PC-9 (cell line): Measurements from ENCODE around the gene LRRC3C. TPM values are rescaled to one million over a fixed set of nuclear protein-coding genes. Genes with fewer than 3 reads are reported as not detected.

ENCODE experiments used
- BruUV-seq: library from RNA; stranded (reverse); fragments of 400-500 nt; replicated peaks from 2 replicates; lab custom pipeline; 2021; lab: Mats Ljungman, UMichigan
- CTCF ChIA-PET: fragments of 300-600 bp; sonication (Branson Sonifier 250); formaldehyde crosslinking; loops from one replicate; lab custom pipeline; 2022; ENCODE audit warnings: antibody characterized with exemption; lab: Charles Lee
- POLR2A ChIA-PET: fragments of 300-600 bp; sonication (Branson Sonifier 250); formaldehyde crosslinking; loops from one replicate; lab custom pipeline; 2022; ENCODE audit warnings: antibody characterized with exemption; ENCODE audit not compliant: unreplicated experiment; lab: Charles Lee
- DNase-seq, 2 experiments: peaks; one replicate each; pipeline versions ENCODE4 v3.0.0 to v3.0.0-alpha.2; 2015 to 2022; ENCODE audit warnings: mixed read lengths in 1 of 2
- H2AFZ ChIP-seq: fragments of 200-600 bp; sonication (generic); 2 replicates; pipeline ENCODE4 v1.8.1; 2017; ENCODE audit warnings: antibody characterized with exemption
- H3F3A ChIP-seq: fragments of 200-600 bp; sonication (generic); 2 replicates; pipeline ENCODE4 v1.8.1; 2017; ENCODE audit warnings: antibody characterized with exemption, mild to moderate bottlenecking, low read depth; ENCODE audit not compliant: insufficient read depth
- H3K27ac ChIP-seq: fragments of 200-600 bp; sonication (generic); 2 replicates; pipeline ENCODE4 v1.6.1; 2016; ENCODE audit warnings: mixed run types
- H3K27me3 ChIP-seq: fragments of 200-600 bp; sonication (generic); 2 replicates; pipeline ENCODE4 v1.6.1; 2016; ENCODE audit warnings: low read depth, mixed run types; ENCODE audit not compliant: insufficient read depth
- H3K36me3 ChIP-seq: fragments of 200-600 bp; sonication (generic); 2 replicates; pipeline ENCODE4 v1.6.1; 2016; ENCODE audit warnings: low read depth, mixed run types
- H3K4me1 ChIP-seq: fragments of 200-600 bp; sonication (generic); replicated peaks from 2 replicates; pipeline ENCODE4 v1.6.1; 2016; ENCODE audit warnings: mixed run types; ENCODE audit not compliant: insufficient read depth
- H3K4me2 ChIP-seq: fragments of 200-600 bp; sonication (generic); 2 replicates; pipeline ENCODE4 v1.6.1; 2017; ENCODE audit warnings: mixed run types
- H3K4me3 ChIP-seq: fragments of 200-600 bp; sonication (generic); 2 replicates; pipeline ENCODE4 v1.6.1; 2016; ENCODE audit warnings: mixed run types
- H3K79me2 ChIP-seq: fragments of 200-600 bp; sonication (generic); 2 replicates; pipeline ENCODE4 v1.6.1; 2017; ENCODE audit warnings: low read depth, mixed run types
- H3K9me2 ChIP-seq: fragments of 200-600 bp; sonication (generic); 2 replicates; pipeline ENCODE4 v1.8.1; 2017; ENCODE audit warnings: mild to moderate bottlenecking; ENCODE audit not compliant: insufficient read depth
- H3K9me3 ChIP-seq: fragments of 200-600 bp; sonication (generic); 2 replicates; pipeline ENCODE4 v1.8.1; 2016; ENCODE audit warnings: low read depth; ENCODE audit not compliant: insufficient read depth
- H4K20me1 ChIP-seq: fragments of 200-600 bp; sonication (generic); 2 replicates; pipeline ENCODE4 v1.8.1; 2017; ENCODE audit not compliant: insufficient read depth
- CTCF ChIP-seq: fragments of 200-600 bp; sonication (generic); conservative IDR thresholded peaks from 2 replicates; pipeline ENCODE4 v1.6.1; 2017; ENCODE audit warnings: mixed run types, antibody characterized with exemption, mild to moderate bottlenecking, moderate library complexity
- EZH2 ChIP-seq: fragments of 200-600 bp; sonication (generic); IDR thresholded peaks from 2 replicates; pipeline ENCODE4 v1.8.0; 2017; ENCODE audit warnings: antibody characterized with exemption, low read depth
- intact Hi-C: fragments of 100-400 bp; cut with micrococcal nuclease; formaldehyde crosslinking; loops from one replicate; pipeline ENCODE4 v1.10.0; 2022; ENCODE audit not compliant: unreplicated experiment
- total RNA-seq: library from RNA; stranded (reverse); gene quantifications from 2 replicates; pipeline ENCODE4 v1.2.3, GENCODE V29; 2021

The LRRC3C gene
- total RNA-seq, 1 experiment from 2014 or later, result not detected

GRCh38 chr17:39916918-39917317, 10.6 kb upstream of the LRRC3C start:
- ChIA-PET CTCF (no interaction called here), POLR2A (no interaction called here)
- Histone ChIP-seq H3K4me2 (no peak overlapping the region), H3F3A (no peaks in the 10 kb centered on the region), H3K4me3 (no peak overlapping the region), H3K9me2 (no peaks in the 10 kb centered on the region), H3K79me2 (no peaks in the 10 kb centered on the region), H4K20me1 (no peaks in the 10 kb centered on the region), H3K27me3 (no peaks in the 10 kb centered on the region), H2AFZ (no peak overlapping the region), H3K4me1 (no peaks in the 10 kb centered on the region), H3K9me3 (no peaks in the 10 kb centered on the region), H3K27ac (no peak overlapping the region), H3K36me3 (no peaks in the 10 kb centered on the region)
- BruUV-seq, result no TSS peak
- intact Hi-C loops, result no loop called here
- DNase-seq, result no peak
- TF ChIP-seq CTCF, result no peak
- no peak for TF ChIP-seq EZH2

- Histone ChIP-seq H3K27me3 (no peaks in the 10 kb centered on the region), H3K4me2 (no peak overlapping the region), H3K79me2 (no peaks in the 10 kb centered on the region), H3F3A (no peaks in the 10 kb centered on the region), H3K4me1 (no peaks in the 10 kb centered on the region), H2AFZ (no peak overlapping the region), H3K4me3 (no peak overlapping the region), H3K9me3 (no peaks in the 10 kb centered on the region), H3K27ac (no peak overlapping the region), H3K36me3 (no peaks in the 10 kb centered on the region), H4K20me1 (peaks cover 7% of the 10 kb centered on the region; the same call in 1 of the 2 replicates), H3K9me2 (no peaks in the 10 kb centered on the region)
- no TSS peak for BruUV-seq
- POLR2A ChIA-PET, result no interaction called here
- intact Hi-C loops, result no loop called here
- no peak for DNase-seq
- TF ChIP-seq CTCF (no peak), EZH2 (no peak)
- CTCF ChIA-PET, result interaction anchor here (0.6 kb wide), 1 partner anchor 139 kb away, joined by 3 read pairs; no protein-coding TSS in a partner anchor
Measured at GRCh38 chr17:39919087-39919683, 8.3 kb upstream of the LRRC3C start.

GRCh38 chr17:39920218-39921210, 7.0 kb upstream of the LRRC3C start:
- Histone ChIP-seq H3K9me3 (no peaks in the 10 kb centered on the region), H3K27me3 (no peaks in the 10 kb centered on the region), H3K9me2 (no peaks in the 10 kb centered on the region), H3K4me2 (no peak overlapping the region), H3K36me3 (no peaks in the 10 kb centered on the region), H3K4me3 (no peak overlapping the region), H3F3A (no peaks in the 10 kb centered on the region), H3K79me2 (peaks cover 7% of the 10 kb centered on the region), H3K27ac (no peak overlapping the region), H3K4me1 (no peaks in the 10 kb centered on the region), H4K20me1 (peaks cover 8% of the 10 kb centered on the region; the same call in 1 of the 2 replicates), H2AFZ (no peak overlapping the region)
- POLR2A ChIA-PET, result interaction anchor here (0.6 kb wide), 1 partner anchor 624 kb away, joined by 38 read pairs; no protein-coding TSS in a partner anchor
- DNase-seq, result no peak
- CTCF ChIA-PET, result interaction anchor here (0.6 kb wide), 1 partner anchor 140 kb away, joined by 3 read pairs; no protein-coding TSS in a partner anchor
- BruUV-seq, result no TSS peak
- no peak for TF ChIP-seq CTCF
- TF ChIP-seq EZH2, result no peak
- intact Hi-C loops, result loop anchor here (10.0 kb wide), 1 partner anchor 166 kb away; no protein-coding TSS in a partner anchor
